ENCODE data around the gene MRPS30. TPM values are rescaled to one million over a fixed set of nuclear protein-coding genes. Genes with fewer than 3 reads are reported as not detected.
A peak's percentile ranks its signal among the peaks of the same experiment; 100 is the strongest.

MRPS30 gene
- total RNA-seq, 1 experiment from 2014 or later, result 66.6 TPM

DNA sequence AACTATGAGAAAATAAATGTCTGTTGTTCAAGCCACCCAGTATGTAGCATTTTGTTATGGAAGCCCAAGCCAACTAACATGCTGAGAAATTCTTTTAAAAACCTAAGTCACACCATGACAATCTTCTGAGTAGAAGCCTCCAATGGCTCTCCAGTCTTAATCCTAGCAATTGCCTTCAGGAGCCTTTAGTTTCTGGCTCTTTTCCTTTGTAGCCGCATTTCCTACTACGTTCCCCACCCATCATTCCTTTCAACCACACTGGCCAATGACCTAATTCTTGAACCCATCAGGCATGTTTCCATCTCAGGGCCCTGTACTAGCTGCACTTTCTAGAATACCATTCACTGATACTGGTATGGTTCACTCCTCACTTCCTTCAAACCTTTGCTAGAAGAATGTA lies 2.1 kb upstream of the MRPS30 start:
- no peak for TF ChIP-seq CTCF (IDR thresholded peaks at IDR 0.05; ENCODE audit: unreplicated experiment)
- H3K27ac Mint-ChIP-seq (ENCODE audit: unreplicated experiment), result no peak overlapping the region
- no peaks in the 10 kb centered on the region for H3K27me3 Mint-ChIP-seq (ENCODE audit: unreplicated experiment)
- H3K9me3 Mint-ChIP-seq (ENCODE audit: low read depth, unreplicated experiment), result peaks cover 3% of the 10 kb centered on the region
- peaks cover 37% of the 10 kb centered on the region for H3K36me3 Mint-ChIP-seq (ENCODE audit: insufficient read depth, unreplicated experiment)
- intact Hi-C loops (cut with micrococcal nuclease; ENCODE audit: unreplicated experiment), result loop anchor here (5.0 kb wide), 1 partner anchor 71 kb away; no protein-coding TSS in a partner anchor
- CTCF ChIA-PET, result no interaction called here
- DNase-seq, result no peak
- H3K4me1 Mint-ChIP-seq (ENCODE audit: low read depth, unreplicated experiment), result peaks cover 9% of the 10 kb centered on the region
- H3K4me3 Mint-ChIP-seq (ENCODE audit: low read depth, unreplicated experiment), result no peak overlapping the region
- BruUV-seq (replicated peaks), result no TSS peak

GRCh38 chr5:44807269-44807668 lies 1.5 kb upstream of the MRPS30 start:
- Mint-ChIP-seq H3K9me3 (ENCODE audit: low read depth, unreplicated experiment) (peaks cover 3% of the 10 kb centered on the region), H3K4me1 (ENCODE audit: low read depth, unreplicated experiment) (peaks cover 9% of the 10 kb centered on the region), H3K27ac (ENCODE audit: unreplicated experiment) (no peak overlapping the region), H3K36me3 (ENCODE audit: insufficient read depth, unreplicated experiment) (peaks cover 39% of the 10 kb centered on the region), H3K4me3 (ENCODE audit: low read depth, unreplicated experiment) (no peak overlapping the region), H3K27me3 (ENCODE audit: unreplicated experiment) (no peaks in the 10 kb centered on the region)
- no TSS peak for BruUV-seq (replicated peaks)
- DNase-seq, result no peak
- CTCF ChIA-PET, result no interaction called here
- TF ChIP-seq CTCF (IDR thresholded peaks at IDR 0.05; ENCODE audit: unreplicated experiment), result no peak
- intact Hi-C loops (cut with micrococcal nuclease; ENCODE audit: unreplicated experiment), result loop anchor here (5.0 kb wide), 1 partner anchor 70 kb away; no protein-coding TSS in a partner anchor

DNA sequence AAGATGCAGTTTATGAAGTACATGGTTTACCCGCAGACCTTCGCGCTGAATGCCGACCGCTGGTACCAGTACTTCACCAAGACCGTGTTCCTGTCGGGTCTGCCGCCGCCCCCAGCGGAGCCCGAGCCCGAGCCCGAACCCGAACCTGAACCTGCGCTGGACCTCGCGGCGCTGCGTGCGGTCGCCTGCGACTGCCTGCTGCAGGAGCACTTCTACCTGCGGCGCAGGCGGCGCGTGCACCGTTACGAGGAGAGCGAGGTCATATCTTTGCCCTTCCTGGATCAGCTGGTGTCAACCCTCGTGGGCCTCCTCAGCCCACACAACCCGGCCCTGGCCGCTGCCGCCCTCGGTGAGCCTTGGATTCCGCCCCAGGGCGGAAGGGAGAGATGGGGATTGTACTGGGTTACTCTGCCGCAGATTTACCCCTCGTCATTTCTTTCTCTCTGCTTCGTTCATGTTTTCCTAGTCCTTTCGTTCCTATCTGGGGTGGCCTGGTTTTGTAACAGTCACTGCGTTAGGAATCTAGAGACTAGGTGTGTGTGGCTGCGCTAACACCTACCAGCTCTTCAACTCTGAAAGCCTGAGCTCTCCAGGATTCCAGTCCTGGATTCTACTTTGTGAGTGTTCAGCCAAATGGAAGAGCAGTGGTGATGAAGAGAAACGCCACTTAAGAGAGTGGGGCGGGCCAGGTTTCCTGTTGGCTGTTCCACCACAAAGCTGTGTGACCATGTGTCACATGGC lies 638 bp downstream of the MRPS30 start:
- peaks cover 42% of the 10 kb centered on the region for H3K36me3 Mint-ChIP-seq (ENCODE audit: insufficient read depth, unreplicated experiment)
- CTCF ChIA-PET, result no interaction called here
- peak; percentile 43 for DNase-seq
- TF ChIP-seq CTCF (IDR thresholded peaks at IDR 0.05; ENCODE audit: unreplicated experiment), result no peak
- intact Hi-C loops (cut with micrococcal nuclease; ENCODE audit: unreplicated experiment), result loop anchor here (5.0 kb wide), 1 partner anchor 68 kb away; no protein-coding TSS in a partner anchor
- H3K27me3 Mint-ChIP-seq (ENCODE audit: unreplicated experiment), result no peaks in the 10 kb centered on the region
- peak overlapping the region; percentile 97 for H3K4me3 Mint-ChIP-seq (ENCODE audit: low read depth, unreplicated experiment)
- no TSS peak for BruUV-seq (replicated peaks)
- H3K9me3 Mint-ChIP-seq (ENCODE audit: low read depth, unreplicated experiment), result peaks cover 3% of the 10 kb centered on the region
- peaks cover 17% of the 10 kb centered on the region for H3K4me1 Mint-ChIP-seq (ENCODE audit: low read depth, unreplicated experiment)
- peak overlapping the region; percentile 97 for H3K27ac Mint-ChIP-seq (ENCODE audit: unreplicated experiment)

- H3K36me3 Mint-ChIP-seq (ENCODE audit: insufficient read depth, unreplicated experiment), result peaks cover 45% of the 10 kb centered on the region
- no peak for DNase-seq
- H3K4me3 Mint-ChIP-seq (ENCODE audit: low read depth, unreplicated experiment), result peak overlapping the region; percentile 97
- intact Hi-C loops (cut with micrococcal nuclease; ENCODE audit: unreplicated experiment), result loop anchor here (5.0 kb wide), 1 partner anchor 67 kb away; no protein-coding TSS in a partner anchor
- H3K27ac Mint-ChIP-seq (ENCODE audit: unreplicated experiment), result peak overlapping the region; percentile 97
- no peak for TF ChIP-seq CTCF (IDR thresholded peaks at IDR 0.05; ENCODE audit: unreplicated experiment)
- peaks cover 17% of the 10 kb centered on the region for H3K4me1 Mint-ChIP-seq (ENCODE audit: low read depth, unreplicated experiment)
- H3K27me3 Mint-ChIP-seq (ENCODE audit: unreplicated experiment), result no peaks in the 10 kb centered on the region
- H3K9me3 Mint-ChIP-seq (ENCODE audit: low read depth, unreplicated experiment), result peaks cover 3% of the 10 kb centered on the region
- CTCF ChIA-PET, result no interaction called here
- BruUV-seq (replicated peaks), result no TSS peak
Observed at GRCh38 chr5:44809956-44810420, 1.2 kb downstream of the MRPS30 start.

Measured in Calu3 (cell line).